Left lung (tissue), 10 donors: Measurements from ENCODE around the gene RCOR3. TPM values are rescaled to one million over a fixed set of nuclear protein-coding genes. Genes with fewer than 3 reads are reported as not detected.
"Not testable (repeated sequence)": the region's sequence is repeated elsewhere in the genome, so short reads cannot be mapped to it uniquely, and the experiment has no call there.

ENCODE experiments used
- ATAC-seq: fragments of 200-7000 bp; cut with Tn5 transposase; one replicate; pipeline ENCODE4 v1.9.1; 2020; ENCODE audit warnings: moderate library complexity
- DNase-seq, 4 donors: peaks; one replicate each; pipeline ENCODE4 v3.0.0-alpha.2; 2013 to 2020
- H3K27ac ChIP-seq, 2 donors: fragments of 200-600 bp; sonication (generic) in 1 of 2; one replicate each; pipeline versions ENCODE4 v1.5.0 to v1.8.0; 2020 to 2021
- H3K27me3 ChIP-seq, 2 donors: fragments of 200-600 bp; sonication (generic) in 1 of 2; one replicate each; pipeline versions ENCODE4 v1.5.0 to v1.8.0; 2020 to 2021
- H3K36me3 ChIP-seq, 2 donors: fragments of 200-600 bp; sonication (generic) in 1 of 2; one replicate each; pipeline versions ENCODE4 v1.5.0 to v1.8.0; 2020 to 2021
- H3K4me1 ChIP-seq, 2 donors: fragments of 200-600 bp; one replicate each; pipeline ENCODE4 v1.8.0; 2021
- H3K4me3 ChIP-seq, 2 donors: fragments of 200-600 bp; sonication (generic) in 1 of 2; one replicate each; pipeline versions ENCODE4 v1.5.0 to v1.8.0; 2020 to 2021; ENCODE audit warnings: mild to moderate bottlenecking in 1 of 2
- H3K9me3 ChIP-seq, 2 donors: fragments of 200-600 bp; sonication (generic) in 1 of 2; one replicate each; pipeline versions ENCODE4 v1.5.0 to v1.8.0; 2020 to 2021
- CTCF ChIP-seq, 2 donors: fragments of 200-600 bp; sonication (generic) in 1 of 2; IDR thresholded peaks; one replicate each; pipeline versions ENCODE4 v1.5.0 to v1.8.0; 2021; ENCODE audit warnings: antibody characterized with exemption in 2 of 2
- intact Hi-C, 2 donors: fragments of 100-400 bp; cut with DNase I; formaldehyde crosslinking; loops; one replicate each; pipeline versions ENCODE4 v1.11.2 to v1.14.2; 2022
- polyA plus RNA-seq, 6 donors: library from polyadenylated mRNA; unstranded; fragments of 120-200 nt; gene quantifications; one replicate each; pipeline ENCODE4 v1.2.1, GENCODE V29; 2013; ENCODE audit not compliant: insufficient read length in 6 of 6
- total RNA-seq, 2 donors: library from RNA; stranded (reverse); fragmentation: NEBNext Ultra II Directional; extraction: Animal tissue kit (Norgen Biotek cat#: 25700); gene quantifications; one replicate each; pipeline ENCODE4 v1.2.1, GENCODE V29; 2021
- donor health status: DM: no; HTN: yes; CAD: no.
- donor health status: DM: no; HTN: no; CAD: no.

Gene RCOR3
- total and polyA plus RNA-seq, 8 donors = 44.5 to 113 (median 95.0) TPM

- ATAC-seq = no peak
- H3K4me3 ChIP-seq = no peak overlapping the region
- TF ChIP-seq CTCF (IDR thresholded peaks at IDR 0.05) = no peak
- H3K27me3 ChIP-seq = no peaks in the 10 kb centered on the region
- H3K27ac ChIP-seq = no peak overlapping the region
- peaks cover 0 to 6% of the 10 kb centered on the region in 2 donors for H3K4me1 ChIP-seq
- H3K36me3 ChIP-seq = no peaks in the 10 kb centered on the region
- intact Hi-C loops = no loop called here
- H3K9me3 ChIP-seq = no peaks in the 10 kb centered on the region
- no peak for DNase-seq
Observed at GRCh38 chr1:211344152-211344618, 85.0 kb downstream of the RCOR3 start.

GRCh38 chr1:211345719-211346118 is 86.6 kb downstream of the RCOR3 start:
- no peaks in the 10 kb centered on the region for H3K9me3 ChIP-seq
- no peak overlapping the region for H3K27ac ChIP-seq
- H3K4me1 ChIP-seq = peaks cover 0 to 6% of the 10 kb centered on the region in 2 donors
- ATAC-seq (peak; percentile 43), DNase-seq (no peak)
- no peaks in the 10 kb centered on the region for H3K27me3 ChIP-seq
- H3K4me3 ChIP-seq = no peak overlapping the region
- intact Hi-C loops = no loop called here
- no peaks in the 10 kb centered on the region for H3K36me3 ChIP-seq
- TF ChIP-seq CTCF (IDR thresholded peaks at IDR 0.05) = no peak

GRCh38 chr1:211347077-211347844 is 88.1 kb downstream of the RCOR3 start:
- no peak for TF ChIP-seq CTCF (IDR thresholded peaks at IDR 0.05)
- H3K27ac ChIP-seq = no peak overlapping the region
- DNase-seq (no peak), ATAC-seq (peak; percentile 34)
- no peaks in the 10 kb centered on the region for H3K36me3 ChIP-seq
- H3K9me3 ChIP-seq = no peaks in the 10 kb centered on the region
- no peak overlapping the region for H3K4me3 ChIP-seq
- H3K27me3 ChIP-seq = no peaks in the 10 kb centered on the region
- H3K4me1 ChIP-seq = peaks cover 0 to 6% of the 10 kb centered on the region in 2 donors
- intact Hi-C loops = no loop called here

GRCh38 chr1:211348547-211348946 is 89.4 kb downstream of the RCOR3 start:
- Histone ChIP-seq H3K9me3 (no peaks in the 10 kb centered on the region), H3K27ac (no peak overlapping the region), H3K36me3 (no peaks in the 10 kb centered on the region), H3K4me3 (no peak overlapping the region), H3K27me3 (no peaks in the 10 kb centered on the region), H3K4me1 (peaks cover 0 to 5% of the 10 kb centered on the region in 2 donors)
- intact Hi-C loops = no loop called here
- DNase-seq (no peak), ATAC-seq (no peak)
- TF ChIP-seq CTCF (IDR thresholded peaks at IDR 0.05) = no peak

GRCh38 chr1:211349741-211350140 is 90.6 kb downstream of the RCOR3 start:
- Histone ChIP-seq H3K36me3 (no peaks in the 10 kb centered on the region), H3K27me3 (no peaks in the 10 kb centered on the region), H3K4me1 (no peaks in the 10 kb centered on the region), H3K4me3 (no peak overlapping the region), H3K9me3 (no peaks in the 10 kb centered on the region), H3K27ac (no peak overlapping the region)
- peak in 1 of 4 donors; percentile 28 for DNase-seq
- ATAC-seq = peak; percentile 56
- TF ChIP-seq CTCF (IDR thresholded peaks at IDR 0.05) = no peak
- intact Hi-C loops = no loop called here

- H3K9me3 ChIP-seq, H3K27me3 ChIP-seq, H3K4me1 ChIP-seq, H3K4me3 ChIP-seq, ATAC-seq, DNase-seq, intact Hi-C loops, H3K36me3 ChIP-seq, H3K27ac ChIP-seq: not testable (repeated sequence)
Observed at GRCh38 chr1:211352055-211352454, 92.9 kb downstream of the RCOR3 start.
